ENCODE measurements around the gene PDIA4.
"Not testable (repeated sequence)": the region's sequence is repeated elsewhere in the genome, so short reads cannot be mapped to it uniquely, and the experiment has no call there.

Gene PDIA4

DNA sequence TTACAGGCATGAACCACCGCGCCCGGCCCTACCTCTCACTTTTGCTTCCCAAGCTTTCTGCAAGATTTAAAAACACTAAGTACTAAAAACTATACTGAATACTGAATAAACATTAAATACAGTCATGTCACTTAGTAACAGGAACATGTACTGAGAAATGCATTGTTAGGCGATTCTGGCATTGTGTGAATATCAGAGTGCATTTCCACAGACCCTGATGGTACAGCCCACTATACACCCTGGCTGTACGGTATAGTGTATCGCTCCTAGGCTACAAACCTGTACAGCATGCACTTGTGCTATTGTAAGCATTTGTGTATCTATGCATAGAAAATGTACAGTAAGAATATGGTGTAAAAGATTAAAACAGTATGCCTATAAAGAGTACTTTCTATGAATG, 29.1 kb downstream of the PDIA4 start:
- no peak overlapping the region for H3K4me3 ChIP-seq (ENCODE audit: low read length)
- no peaks in the 10 kb centered on the region for H3K4me1 ChIP-seq (ENCODE audit: control insufficient read depth, insufficient read depth, low read length)
- no peak overlapping the region for H3K9ac ChIP-seq (ENCODE audit: low read length)
- peaks cover 8% of the 10 kb centered on the region for H3K36me3 ChIP-seq (ENCODE audit: control insufficient read depth, insufficient read depth, low read length)
- H3K9me3 ChIP-seq (ENCODE audit: control insufficient read depth, low read length): no peaks in the 10 kb centered on the region
- no peaks in the 10 kb centered on the region for H3K27me3 ChIP-seq (ENCODE audit: control insufficient read depth, insufficient read depth, low read length)

DNA sequence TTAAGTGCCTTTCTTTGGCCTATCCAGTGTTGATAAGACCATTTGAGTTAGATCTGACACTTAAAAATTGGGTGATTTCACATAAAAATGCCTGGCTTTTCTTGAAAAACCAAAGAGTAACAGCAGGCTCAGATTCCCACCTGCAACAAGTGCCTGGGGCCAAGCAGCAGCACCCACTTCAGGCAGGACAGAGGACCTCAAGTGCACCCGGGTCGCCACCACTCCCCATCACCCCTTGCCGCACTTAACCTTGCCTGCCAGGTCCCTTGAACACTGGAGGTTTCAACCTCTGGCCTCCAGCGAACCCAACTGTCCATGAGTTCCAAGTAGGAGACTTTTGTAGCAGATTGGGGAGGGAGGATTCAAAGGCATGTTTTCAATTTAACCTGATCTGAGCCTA, 30.8 kb downstream of the PDIA4 start:
- H3K4me3 ChIP-seq (ENCODE audit: low read length): no peak overlapping the region
- no peaks in the 10 kb centered on the region for H3K9me3 ChIP-seq (ENCODE audit: control insufficient read depth, low read length)
- peaks cover 1% of the 10 kb centered on the region for H3K36me3 ChIP-seq (ENCODE audit: control insufficient read depth, insufficient read depth, low read length)
- H3K9ac ChIP-seq (ENCODE audit: low read length): no peak overlapping the region
- no peaks in the 10 kb centered on the region for H3K27me3 ChIP-seq (ENCODE audit: control insufficient read depth, insufficient read depth, low read length)
- H3K4me1 ChIP-seq (ENCODE audit: control insufficient read depth, insufficient read depth, low read length): no peaks in the 10 kb centered on the region

DNA sequence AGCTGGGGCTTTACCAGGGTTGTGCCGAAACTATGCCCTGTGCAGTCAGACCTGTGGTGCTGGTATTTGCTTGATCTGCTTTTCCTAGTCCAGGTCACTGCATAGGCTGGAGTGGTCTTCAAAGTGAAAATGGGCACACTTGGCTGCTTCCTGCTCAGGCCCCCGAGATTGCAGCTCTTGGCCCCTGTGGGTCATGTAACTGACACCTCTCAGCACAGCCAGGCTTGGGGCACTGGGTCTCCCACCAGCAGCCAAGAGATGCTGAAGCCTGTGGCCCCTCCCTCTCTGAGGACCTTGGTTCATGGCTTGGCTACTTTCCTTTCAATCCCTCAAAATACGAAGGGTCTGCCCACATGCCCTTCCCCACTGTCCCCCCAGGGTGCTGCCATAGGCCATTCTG, 33.7 kb downstream of the PDIA4 start:
- no peaks in the 10 kb centered on the region for H3K27me3 ChIP-seq (ENCODE audit: control insufficient read depth, insufficient read depth, low read length)
- H3K4me3 ChIP-seq (ENCODE audit: low read length): no peak overlapping the region
- no peak overlapping the region for H3K9ac ChIP-seq (ENCODE audit: low read length)
- H3K9me3 ChIP-seq (ENCODE audit: control insufficient read depth, low read length): no peaks in the 10 kb centered on the region
- no peaks in the 10 kb centered on the region for H3K4me1 ChIP-seq (ENCODE audit: control insufficient read depth, insufficient read depth, low read length)
- no peaks in the 10 kb centered on the region for H3K36me3 ChIP-seq (ENCODE audit: control insufficient read depth, insufficient read depth, low read length)

DNA sequence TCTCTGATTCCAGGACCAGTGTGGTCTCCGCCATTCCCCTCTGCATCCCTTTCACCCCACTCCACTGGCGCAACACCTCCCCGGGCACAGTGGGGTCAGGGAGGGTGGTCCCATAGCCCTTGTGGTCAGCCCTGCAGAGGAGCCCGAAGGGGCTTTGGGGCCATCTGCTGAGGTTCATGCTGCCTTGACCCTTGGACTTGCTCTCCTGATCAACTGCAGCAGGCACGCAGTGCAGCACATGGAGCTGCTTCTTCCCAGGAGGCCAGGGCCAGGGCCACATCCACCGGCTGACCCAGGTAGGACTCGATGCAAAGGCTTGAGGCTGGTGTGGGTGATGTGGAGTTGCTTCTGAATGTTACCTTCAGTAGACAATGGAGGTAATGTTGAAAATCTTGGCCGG, 35.1 kb downstream of the PDIA4 start:
- H3K4me1 ChIP-seq (ENCODE audit: control insufficient read depth, insufficient read depth, low read length): no peaks in the 10 kb centered on the region
- H3K27me3 ChIP-seq (ENCODE audit: control insufficient read depth, insufficient read depth, low read length): no peaks in the 10 kb centered on the region

DNA sequence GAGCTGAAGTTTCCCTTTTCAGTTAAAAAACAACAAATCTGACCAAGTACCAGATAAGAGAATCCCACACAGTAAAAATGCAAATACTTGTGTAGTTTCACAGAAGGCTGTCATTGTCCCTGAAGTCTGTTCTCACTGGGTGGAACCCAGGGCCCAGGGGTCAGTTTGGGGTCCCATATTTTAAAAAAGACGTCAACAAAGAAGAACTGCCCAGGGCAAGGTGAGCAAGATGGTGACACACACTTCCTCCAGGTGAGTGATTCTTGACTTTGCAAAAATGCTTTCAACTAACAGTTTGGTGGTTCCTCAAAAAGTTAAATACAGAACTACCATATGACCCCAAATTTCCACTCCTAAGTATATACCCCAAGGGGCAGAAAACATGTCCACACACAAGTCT, 36.8 kb downstream of the PDIA4 start:
- no peak overlapping the region for H3K9ac ChIP-seq (ENCODE audit: low read length)
- H3K27me3 ChIP-seq (ENCODE audit: control insufficient read depth, insufficient read depth, low read length): no peaks in the 10 kb centered on the region
- no peaks in the 10 kb centered on the region for H3K36me3 ChIP-seq (ENCODE audit: control insufficient read depth, insufficient read depth, low read length)
- no peaks in the 10 kb centered on the region for H3K9me3 ChIP-seq (ENCODE audit: control insufficient read depth, low read length)
- H3K4me3 ChIP-seq (ENCODE audit: low read length): no peak overlapping the region
- no peaks in the 10 kb centered on the region for H3K4me1 ChIP-seq (ENCODE audit: control insufficient read depth, insufficient read depth, low read length)

More for the DNA sequence above, 35.1 kb downstream of the PDIA4 start:
- H3K36me3 ChIP-seq (ENCODE audit: control insufficient read depth, insufficient read depth, low read length): no peaks in the 10 kb centered on the region
- H3K4me3 ChIP-seq (ENCODE audit: low read length): no peak overlapping the region
- no peak overlapping the region for H3K9ac ChIP-seq (ENCODE audit: low read length)
- no peaks in the 10 kb centered on the region for H3K9me3 ChIP-seq (ENCODE audit: control insufficient read depth, low read length)

DNA sequence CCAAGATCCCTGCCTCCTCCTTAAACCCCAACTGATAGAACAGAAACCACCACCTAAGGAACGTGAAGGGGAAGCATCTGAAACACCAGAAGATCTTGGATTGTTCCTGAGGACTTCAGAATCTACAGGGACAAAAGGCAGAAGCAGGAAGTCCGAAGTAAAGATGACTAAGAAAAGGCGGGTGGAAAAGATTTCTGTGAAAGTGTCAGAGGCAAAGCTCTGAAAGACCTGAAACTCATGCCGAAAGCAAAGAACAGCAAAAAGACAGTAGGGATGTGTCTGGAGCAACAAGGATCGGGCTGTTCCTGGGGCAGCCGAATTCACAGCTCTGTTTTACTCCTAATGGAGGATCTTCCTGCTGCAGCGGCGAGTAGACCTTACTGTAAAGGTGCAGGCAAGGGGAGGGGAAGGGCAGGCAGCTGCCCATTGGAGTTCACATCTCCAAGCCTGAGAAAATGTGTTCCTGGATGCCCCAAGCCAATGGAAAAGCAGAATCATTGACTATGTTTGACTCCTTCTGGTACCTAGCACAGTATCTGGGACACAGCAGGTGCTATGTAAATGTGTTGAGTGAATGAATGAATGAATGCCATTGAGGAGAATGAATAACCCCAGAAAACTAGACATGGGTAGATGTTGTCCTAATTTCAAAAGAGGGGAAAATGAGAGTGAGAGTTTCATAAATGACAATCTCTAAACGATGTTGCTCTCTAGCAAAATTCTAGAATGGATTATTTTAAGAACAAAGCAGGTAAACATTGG, 40.4 kb downstream of the PDIA4 start:
- peak overlapping the region; percentile 90 for H3K4me3 ChIP-seq (ENCODE audit: low read length)
- H3K9ac ChIP-seq (ENCODE audit: low read length): peak overlapping the region; percentile 87
- no peaks in the 10 kb centered on the region for H3K27me3 ChIP-seq (ENCODE audit: control insufficient read depth, insufficient read depth, low read length)
- no peaks in the 10 kb centered on the region for H3K36me3 ChIP-seq (ENCODE audit: control insufficient read depth, insufficient read depth, low read length)
- H3K9me3 ChIP-seq (ENCODE audit: control insufficient read depth, low read length): no peaks in the 10 kb centered on the region
- H3K4me1 ChIP-seq (ENCODE audit: control insufficient read depth, insufficient read depth, low read length): peaks cover 14% of the 10 kb centered on the region

DNA sequence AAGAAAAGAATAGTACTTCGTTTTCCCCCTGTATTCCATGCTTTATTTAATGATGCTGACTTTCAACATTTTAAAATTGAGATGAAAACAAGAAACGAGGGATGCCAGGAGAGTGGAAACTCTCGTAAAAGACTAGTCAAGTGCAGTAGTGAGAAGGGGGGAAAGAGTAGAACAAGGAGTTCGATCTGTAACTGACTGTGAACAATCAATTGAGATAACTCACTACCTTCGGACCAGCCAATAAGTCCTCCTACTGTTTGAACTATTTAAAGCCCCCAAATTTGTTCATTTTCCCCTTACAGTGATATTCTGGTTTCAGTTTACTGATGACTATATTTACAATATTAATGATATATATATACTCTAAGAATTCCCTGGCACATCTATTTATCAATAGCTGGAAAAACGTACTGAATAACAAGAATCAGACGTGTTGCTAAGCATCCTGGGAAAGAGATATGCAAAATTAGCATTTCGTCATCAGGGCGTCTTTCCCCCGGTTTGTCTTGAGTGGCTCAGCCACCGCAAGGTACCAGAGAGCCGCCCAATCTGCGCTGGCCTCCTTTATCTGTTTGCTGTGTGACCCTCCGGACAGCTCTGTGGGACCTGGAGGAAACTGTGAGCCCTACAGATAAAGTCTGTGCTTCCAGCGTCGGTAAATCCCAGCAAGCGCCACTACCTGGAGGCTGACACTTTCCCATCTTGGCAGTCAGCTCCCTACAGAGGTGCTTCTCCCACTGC, 41.1 kb downstream of the PDIA4 start:
- H3K4me1 ChIP-seq (ENCODE audit: control insufficient read depth, insufficient read depth, low read length): peaks cover 14% of the 10 kb centered on the region
- no peaks in the 10 kb centered on the region for H3K27me3 ChIP-seq (ENCODE audit: control insufficient read depth, insufficient read depth, low read length)
- no peaks in the 10 kb centered on the region for H3K9me3 ChIP-seq (ENCODE audit: control insufficient read depth, low read length)
- peak overlapping the region; percentile 87 for H3K9ac ChIP-seq (ENCODE audit: low read length)
- no peaks in the 10 kb centered on the region for H3K36me3 ChIP-seq (ENCODE audit: control insufficient read depth, insufficient read depth, low read length)
- H3K4me3 ChIP-seq (ENCODE audit: low read length): peak overlapping the region; percentile 90

DNA sequence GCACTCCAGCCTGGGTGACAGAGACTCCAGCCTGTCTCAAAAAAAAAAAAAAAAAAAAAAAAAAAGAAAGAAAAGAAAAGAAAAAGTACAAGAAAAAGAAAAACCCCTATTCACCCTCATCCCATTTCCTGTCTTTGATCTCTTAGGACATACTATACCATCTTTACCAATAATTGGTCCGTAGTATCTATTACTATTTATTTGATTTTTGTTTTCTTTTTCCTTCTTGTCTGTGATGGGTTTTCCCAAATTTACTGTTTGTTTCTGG, 41.6 kb downstream of the PDIA4 start:
- Histone ChIP-seq H3K36me3 (ENCODE audit: control insufficient read depth, insufficient read depth, low read length) (no peaks in the 10 kb centered on the region), H3K4me1 (ENCODE audit: control insufficient read depth, insufficient read depth, low read length) (peaks cover 14% of the 10 kb centered on the region), H3K27me3 (ENCODE audit: control insufficient read depth, insufficient read depth, low read length) (no peaks in the 10 kb centered on the region), H3K9ac (ENCODE audit: low read length) (no peak overlapping the region), H3K4me3 (ENCODE audit: low read length) (no peak overlapping the region), H3K9me3 (ENCODE audit: control insufficient read depth, low read length) (no peaks in the 10 kb centered on the region)

DNA sequence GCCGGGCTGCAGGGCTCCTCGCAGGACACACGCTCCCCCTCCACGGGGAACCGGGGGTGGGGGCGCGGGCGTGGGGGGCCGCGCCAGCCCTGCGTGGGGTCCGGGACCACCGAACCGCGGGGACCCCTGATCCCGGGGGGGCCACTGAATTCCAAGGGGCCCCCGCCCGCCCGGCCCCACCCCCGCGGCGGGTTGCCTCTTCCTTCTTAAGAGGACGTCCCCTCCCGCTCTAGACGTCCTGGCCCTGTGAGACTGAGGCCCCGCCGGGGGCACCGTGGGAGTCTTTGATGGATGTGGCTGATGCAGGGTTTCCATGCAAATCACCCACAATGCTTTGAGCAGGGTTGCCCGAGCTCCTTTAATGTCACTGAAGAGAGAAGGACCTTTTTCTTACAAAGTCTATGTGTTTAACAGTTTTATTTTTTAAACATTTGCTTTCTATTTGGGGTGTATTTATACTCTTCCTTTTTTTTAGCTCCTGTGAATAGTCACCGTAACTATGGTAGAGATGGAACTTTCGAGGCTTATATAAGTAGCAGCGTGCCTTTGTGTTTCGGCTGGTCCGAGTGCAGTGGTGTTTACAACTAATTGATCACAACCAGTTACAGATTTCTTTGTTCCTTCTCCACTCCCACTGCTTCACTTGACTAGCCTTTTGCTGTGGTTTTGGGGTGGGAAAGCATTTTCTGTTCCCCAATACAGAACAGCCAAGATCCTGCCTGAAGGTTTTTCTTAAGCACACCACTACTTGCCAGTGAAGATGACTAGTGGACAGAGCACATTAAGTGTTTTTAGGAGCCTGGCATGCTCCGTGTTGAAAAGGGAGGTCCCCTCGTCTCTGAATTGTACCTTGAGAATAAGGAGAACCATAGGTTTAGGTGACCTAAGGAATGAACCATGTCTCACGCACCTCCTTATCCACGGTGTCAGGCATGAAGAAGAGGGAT, 44.8 kb downstream of the PDIA4 start:
- Histone ChIP-seq H3K4me3 (ENCODE audit: low read length) (peak overlapping the region; percentile 34), H3K27me3 (ENCODE audit: control insufficient read depth, insufficient read depth, low read length) (no peaks in the 10 kb centered on the region), H3K9ac (ENCODE audit: low read length) (peak overlapping the region; percentile 76), H3K36me3 (ENCODE audit: control insufficient read depth, insufficient read depth, low read length) (no peaks in the 10 kb centered on the region), H3K4me1 (ENCODE audit: control insufficient read depth, insufficient read depth, low read length) (peaks cover 14% of the 10 kb centered on the region), H3K9me3 (ENCODE audit: control insufficient read depth, low read length) (no peaks in the 10 kb centered on the region)

DNA sequence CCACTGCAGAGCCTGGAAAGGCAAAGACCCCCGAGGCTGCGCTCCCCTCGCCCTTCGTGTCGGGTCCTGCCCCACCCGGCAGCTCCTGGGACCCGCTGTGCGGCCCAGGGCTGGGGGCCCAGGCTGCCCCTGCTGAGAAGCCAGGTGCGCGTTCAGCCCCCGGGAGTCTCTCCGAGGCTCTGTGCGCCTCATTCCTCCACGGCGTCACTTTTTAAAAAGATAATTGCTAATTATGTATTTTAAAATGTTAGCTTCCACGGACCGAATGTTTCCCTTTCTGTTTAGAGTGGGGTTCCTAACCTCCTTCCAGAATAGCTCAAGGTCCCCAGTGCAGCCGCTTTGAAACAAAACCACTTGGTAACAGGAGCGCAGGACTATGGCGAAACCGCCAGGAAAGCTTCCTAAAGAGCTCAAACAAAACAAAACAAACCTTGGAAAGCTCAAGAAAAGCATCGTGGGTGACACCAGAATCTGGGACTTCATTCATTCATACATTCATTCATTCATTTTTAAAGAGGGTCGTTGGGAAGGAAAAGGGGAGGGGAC, 45.6 kb downstream of the PDIA4 start:
- H3K36me3 ChIP-seq (ENCODE audit: control insufficient read depth, insufficient read depth, low read length): no peaks in the 10 kb centered on the region
- peak overlapping the region; percentile 15 for H3K4me3 ChIP-seq (ENCODE audit: low read length)
- no peaks in the 10 kb centered on the region for H3K9me3 ChIP-seq (ENCODE audit: control insufficient read depth, low read length)
- peaks cover 14% of the 10 kb centered on the region for H3K4me1 ChIP-seq (ENCODE audit: control insufficient read depth, insufficient read depth, low read length)
- H3K27me3 ChIP-seq (ENCODE audit: control insufficient read depth, insufficient read depth, low read length): no peaks in the 10 kb centered on the region
- H3K9ac ChIP-seq (ENCODE audit: low read length): peak overlapping the region; percentile 76

DNA sequence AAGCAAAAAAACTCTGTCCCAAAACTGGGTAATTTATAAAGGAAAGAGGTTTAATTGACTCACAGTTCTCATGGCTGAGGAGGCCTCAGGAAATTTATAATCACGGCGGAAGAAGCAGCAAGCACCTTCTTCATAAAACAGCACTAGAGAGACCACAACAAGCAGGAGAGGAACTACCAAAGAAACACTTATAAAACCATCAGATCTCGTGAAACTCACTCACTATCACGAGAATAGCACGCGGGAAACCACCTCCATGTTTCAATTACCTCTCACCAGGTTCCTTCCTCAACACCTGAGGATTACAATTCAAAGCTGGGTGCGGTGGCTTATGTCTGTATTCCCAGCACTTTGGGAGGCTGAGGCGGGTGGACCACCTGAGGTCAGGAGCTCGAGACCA, 48.5 kb downstream of the PDIA4 start:
- Histone ChIP-seq H3K4me1 (ENCODE audit: control insufficient read depth, insufficient read depth, low read length) (peaks cover 12% of the 10 kb centered on the region), H3K27me3 (ENCODE audit: control insufficient read depth, insufficient read depth, low read length) (no peaks in the 10 kb centered on the region), H3K9me3 (ENCODE audit: control insufficient read depth, low read length) (no peaks in the 10 kb centered on the region), H3K9ac (ENCODE audit: low read length) (no peak overlapping the region), H3K36me3 (ENCODE audit: control insufficient read depth, insufficient read depth, low read length) (no peaks in the 10 kb centered on the region), H3K4me3 (ENCODE audit: low read length) (no peak overlapping the region)

DNA sequence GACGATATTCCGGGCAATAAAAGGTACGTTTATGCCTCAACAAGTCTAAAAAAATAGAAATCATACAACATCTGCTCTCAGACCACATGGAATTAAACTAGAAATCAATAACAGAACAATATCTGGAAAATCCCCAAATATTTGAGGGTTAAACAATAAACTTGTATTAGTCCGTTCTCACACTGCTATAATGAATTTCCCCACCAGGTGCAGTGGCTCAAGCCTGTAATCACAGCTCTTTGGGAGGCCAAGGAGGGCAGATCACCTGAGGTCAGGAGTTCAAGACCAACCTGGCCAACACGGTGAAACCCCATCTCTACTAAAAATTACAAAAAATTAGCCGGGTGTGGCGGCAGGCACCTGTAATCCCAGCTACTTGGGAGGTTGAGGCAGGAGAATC, 49.2 kb downstream of the PDIA4 start:
- not testable (repeated sequence) for H3K4me3 ChIP-seq (ENCODE audit: low read length); H3K36me3 ChIP-seq (ENCODE audit: control insufficient read depth, insufficient read depth, low read length); H3K27me3 ChIP-seq (ENCODE audit: control insufficient read depth, insufficient read depth, low read length); H3K9me3 ChIP-seq (ENCODE audit: control insufficient read depth, low read length); H3K4me1 ChIP-seq (ENCODE audit: control insufficient read depth, insufficient read depth, low read length); H3K9ac ChIP-seq (ENCODE audit: low read length)

Data from mucosa of stomach (tissue), 1 donor.